HL-60 (cell line): ENCODE measurements around the gene UNC13D.

Experiments used
- DNase-seq, 2 experiments: peaks; one replicate each; pipeline ENCODE4 v3.0.0-alpha.2; 2010 to 2020; ENCODE audit warnings: low read depth in 1 of 2, low spot score in 1 of 2
- H3K27ac ChIP-seq: fragments of 250-450 bp; sonication (Bioruptor Pico); replicated peaks from 2 replicates; pipeline ENCODE4 v1.5.1; 2020; ENCODE audit warnings: mild to moderate bottlenecking, moderate library complexity
- H3K27me3 ChIP-seq: fragments of 250-450 bp; sonication (Bioruptor Pico); 2 replicates; pipeline ENCODE4 v1.5.1; 2021; ENCODE audit warnings: mild to moderate bottlenecking, moderate library complexity; ENCODE audit not compliant: insufficient read depth, poor library complexity, severe bottlenecking
- H3K4me3 ChIP-seq: replicated peaks from 2 replicates; pipeline ENCODE4 v1.5.1; 2011; ENCODE audit warnings: mild to moderate bottlenecking, control low read depth, low read length; ENCODE audit not compliant: insufficient read depth
- GABPA ChIP-seq: IDR thresholded peaks from 2 replicates; pipeline ENCODE4 v1.6.1; 2012; ENCODE audit warnings: low read depth
- POLR2AphosphoS5 ChIP-seq: IDR thresholded peaks from 2 replicates; pipeline ENCODE4 v1.6.1; 2012; ENCODE audit warnings: low read depth
- SPI1 ChIP-seq: IDR thresholded peaks from 2 replicates; pipeline ENCODE4 v1.6.1; 2012; ENCODE audit warnings: low read depth, mild to moderate bottlenecking, borderline replicate concordance
- TF ChIP-seq, protein P1 (sequence below): IDR thresholded peaks from 2 replicates; pipeline ENCODE4 v1.6.1; 2012; ENCODE audit warnings: low read depth; ENCODE audit not compliant: insufficient replicate concordance
- TF ChIP-seq, protein P2 (sequence below): IDR thresholded peaks from one replicate; pipeline ENCODE4 v1.5.1; 2011; ENCODE audit warnings: low read length, control low read depth, inconsistent platforms; ENCODE audit not compliant: insufficient read depth

The UNC13D gene

DNA sequence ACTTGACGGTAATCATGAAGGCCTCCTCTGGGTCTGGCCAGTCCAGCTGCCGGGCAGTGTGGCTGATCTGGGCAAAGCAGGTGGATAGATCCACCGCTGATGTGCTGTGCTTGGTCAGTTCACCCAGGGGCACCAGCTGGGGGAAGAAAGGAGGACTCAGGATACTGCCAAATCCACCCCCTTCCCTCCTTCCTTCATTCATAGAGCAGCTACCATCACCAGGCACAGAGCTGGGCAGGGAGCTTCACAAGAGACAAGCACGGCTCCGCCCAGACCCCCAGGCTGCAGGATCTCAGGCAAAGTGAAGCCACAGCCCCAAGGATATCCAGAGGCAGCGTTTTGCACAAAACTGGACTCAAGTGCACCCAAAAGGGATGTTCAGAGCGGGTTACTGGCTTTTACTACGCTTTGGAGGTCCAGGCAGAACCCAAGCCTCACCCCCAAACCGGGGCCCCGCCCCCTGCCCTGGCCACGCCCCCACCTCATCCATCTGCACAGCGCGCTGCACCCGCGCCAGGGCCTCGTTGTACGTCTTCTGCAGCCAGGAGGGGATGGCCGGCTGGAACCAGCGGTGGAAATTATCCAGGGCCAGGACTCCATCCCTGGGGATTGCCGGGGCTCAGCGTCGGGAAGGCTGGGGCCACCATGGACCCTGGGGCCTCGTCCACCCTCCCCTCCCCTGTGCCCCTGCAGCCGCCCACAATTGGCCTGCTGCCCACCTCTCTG is 9.1 kb downstream of the UNC13D start:
- no peak for DNase-seq
- Histone ChIP-seq H3K27me3 (no peaks in the 10 kb centered on the region), H3K4me3 (no peak overlapping the region), H3K27ac (no peak overlapping the region)
- TF ChIP-seq SPI1 (no peak), POLR2AphosphoS5 (no peak), GABPA (no peak)
- TF ChIP-seq, protein P1, sequence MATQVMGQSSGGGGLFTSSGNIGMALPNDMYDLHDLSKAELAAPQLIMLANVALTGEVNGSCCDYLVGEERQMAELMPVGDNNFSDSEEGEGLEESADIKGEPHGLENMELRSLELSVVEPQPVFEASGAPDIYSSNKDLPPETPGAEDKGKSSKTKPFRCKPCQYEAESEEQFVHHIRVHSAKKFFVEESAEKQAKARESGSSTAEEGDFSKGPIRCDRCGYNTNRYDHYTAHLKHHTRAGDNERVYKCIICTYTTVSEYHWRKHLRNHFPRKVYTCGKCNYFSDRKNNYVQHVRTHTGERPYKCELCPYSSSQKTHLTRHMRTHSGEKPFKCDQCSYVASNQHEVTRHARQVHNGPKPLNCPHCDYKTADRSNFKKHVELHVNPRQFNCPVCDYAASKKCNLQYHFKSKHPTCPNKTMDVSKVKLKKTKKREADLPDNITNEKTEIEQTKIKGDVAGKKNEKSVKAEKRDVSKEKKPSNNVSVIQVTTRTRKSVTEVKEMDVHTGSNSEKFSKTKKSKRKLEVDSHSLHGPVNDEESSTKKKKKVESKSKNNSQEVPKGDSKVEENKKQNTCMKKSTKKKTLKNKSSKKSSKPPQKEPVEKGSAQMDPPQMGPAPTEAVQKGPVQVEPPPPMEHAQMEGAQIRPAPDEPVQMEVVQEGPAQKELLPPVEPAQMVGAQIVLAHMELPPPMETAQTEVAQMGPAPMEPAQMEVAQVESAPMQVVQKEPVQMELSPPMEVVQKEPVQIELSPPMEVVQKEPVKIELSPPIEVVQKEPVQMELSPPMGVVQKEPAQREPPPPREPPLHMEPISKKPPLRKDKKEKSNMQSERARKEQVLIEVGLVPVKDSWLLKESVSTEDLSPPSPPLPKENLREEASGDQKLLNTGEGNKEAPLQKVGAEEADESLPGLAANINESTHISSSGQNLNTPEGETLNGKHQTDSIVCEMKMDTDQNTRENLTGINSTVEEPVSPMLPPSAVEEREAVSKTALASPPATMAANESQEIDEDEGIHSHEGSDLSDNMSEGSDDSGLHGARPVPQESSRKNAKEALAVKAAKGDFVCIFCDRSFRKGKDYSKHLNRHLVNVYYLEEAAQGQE: no peak
- TF ChIP-seq, protein P2, sequence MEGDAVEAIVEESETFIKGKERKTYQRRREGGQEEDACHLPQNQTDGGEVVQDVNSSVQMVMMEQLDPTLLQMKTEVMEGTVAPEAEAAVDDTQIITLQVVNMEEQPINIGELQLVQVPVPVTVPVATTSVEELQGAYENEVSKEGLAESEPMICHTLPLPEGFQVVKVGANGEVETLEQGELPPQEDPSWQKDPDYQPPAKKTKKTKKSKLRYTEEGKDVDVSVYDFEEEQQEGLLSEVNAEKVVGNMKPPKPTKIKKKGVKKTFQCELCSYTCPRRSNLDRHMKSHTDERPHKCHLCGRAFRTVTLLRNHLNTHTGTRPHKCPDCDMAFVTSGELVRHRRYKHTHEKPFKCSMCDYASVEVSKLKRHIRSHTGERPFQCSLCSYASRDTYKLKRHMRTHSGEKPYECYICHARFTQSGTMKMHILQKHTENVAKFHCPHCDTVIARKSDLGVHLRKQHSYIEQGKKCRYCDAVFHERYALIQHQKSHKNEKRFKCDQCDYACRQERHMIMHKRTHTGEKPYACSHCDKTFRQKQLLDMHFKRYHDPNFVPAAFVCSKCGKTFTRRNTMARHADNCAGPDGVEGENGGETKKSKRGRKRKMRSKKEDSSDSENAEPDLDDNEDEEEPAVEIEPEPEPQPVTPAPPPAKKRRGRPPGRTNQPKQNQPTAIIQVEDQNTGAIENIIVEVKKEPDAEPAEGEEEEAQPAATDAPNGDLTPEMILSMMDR: no peak

- Histone ChIP-seq H3K27me3 (no peaks in the 10 kb centered on the region), H3K4me3 (no peak overlapping the region), H3K27ac (no peak overlapping the region)
- DNase-seq: no peak
- TF ChIP-seq, protein P1: no peak
- TF ChIP-seq SPI1 (no peak), POLR2AphosphoS5 (no peak), GABPA (no peak)
- TF ChIP-seq, protein P2: no peak
Measured at GRCh38 chr17:75834279-75834920, 9.8 kb downstream of the UNC13D start.

DNA sequence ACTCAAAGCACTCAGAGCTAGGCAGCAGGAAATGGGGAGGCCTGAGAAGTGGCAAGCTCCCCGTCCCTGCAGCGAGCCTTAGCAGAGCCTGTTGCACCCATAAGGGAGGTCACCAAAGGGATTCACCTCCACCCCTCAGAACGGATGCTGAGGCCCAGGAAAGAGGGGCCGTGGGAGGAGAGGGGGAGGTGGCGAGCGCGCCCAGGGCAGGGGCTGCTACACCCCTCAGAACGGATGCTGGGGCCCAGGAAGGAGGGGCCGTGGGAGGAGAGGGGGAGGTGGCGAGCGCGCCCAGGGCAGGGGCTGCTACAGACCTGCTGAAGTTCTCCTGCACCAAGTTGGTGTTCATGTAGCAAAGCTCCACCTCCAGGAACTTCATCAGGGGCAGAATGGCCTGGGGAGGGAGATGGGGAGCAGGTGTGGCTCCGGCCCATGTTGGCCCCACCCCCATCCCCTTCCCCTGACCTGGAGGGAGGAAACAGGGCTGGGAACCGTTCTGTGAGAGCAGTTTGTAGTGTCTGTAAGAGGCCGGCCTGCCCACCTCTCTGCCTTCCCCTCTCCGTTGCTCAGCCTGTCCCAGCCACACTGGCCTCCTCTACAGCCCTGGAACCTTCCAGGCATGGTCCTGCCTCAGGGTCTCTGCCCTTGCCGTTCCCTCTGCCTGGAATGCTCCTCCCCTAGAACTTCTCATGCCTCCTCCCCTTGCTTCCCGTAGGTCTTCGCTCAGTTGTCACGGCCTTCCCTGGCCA is 11.4 kb downstream of the UNC13D start:
- no peaks in the 10 kb centered on the region for H3K27me3 ChIP-seq
- no peak for DNase-seq
- no peak overlapping the region for H3K4me3 ChIP-seq
- TF ChIP-seq GABPA: no peak
- TF ChIP-seq, protein P2: no peak
- TF ChIP-seq, protein P1: no peak
- H3K27ac ChIP-seq: peak overlapping the region; percentile 29; the same call in 1 of the 2 replicates
